Measurements from ENCODE around the gene TLN1.

TLN1 gene

GRCh38 chr9:35728041-35728971 is 3.7 kb downstream of the TLN1 start:
- H3K4me1 Mint-ChIP-seq (ENCODE audit: low read depth) = peaks cover 5% of the 10 kb centered on the region
- no peak overlapping the region for H3K27ac Mint-ChIP-seq
- peaks cover 28% of the 10 kb centered on the region for H3K36me3 Mint-ChIP-seq (ENCODE audit: low read depth)
- H3K9me3 Mint-ChIP-seq = no peaks in the 10 kb centered on the region
- no peak overlapping the region for H3K4me3 Mint-ChIP-seq
- H3K27me3 Mint-ChIP-seq = no peaks in the 10 kb centered on the region

GRCh38 chr9:35727676-35728040 is 4.3 kb downstream of the TLN1 start:
- H3K36me3 Mint-ChIP-seq (ENCODE audit: low read depth) = peaks cover 30% of the 10 kb centered on the region
- no peak overlapping the region for H3K4me3 Mint-ChIP-seq
- no peaks in the 10 kb centered on the region for H3K4me1 Mint-ChIP-seq (ENCODE audit: low read depth)
- H3K9me3 Mint-ChIP-seq = no peaks in the 10 kb centered on the region
- no peak overlapping the region for H3K27ac Mint-ChIP-seq
- no peaks in the 10 kb centered on the region for H3K27me3 Mint-ChIP-seq

- Mint-ChIP-seq H3K9me3 (no peaks in the 10 kb centered on the region), H3K36me3 (ENCODE audit: low read depth) (peaks cover 35% of the 10 kb centered on the region), H3K27me3 (no peaks in the 10 kb centered on the region), H3K27ac (peak overlapping the region; percentile 69), H3K4me1 (ENCODE audit: low read depth) (no peaks in the 10 kb centered on the region), H3K4me3 (peak overlapping the region; percentile 67)
Measured at GRCh38 chr9:35726931-35727330, 5.1 kb downstream of the TLN1 start.

- Mint-ChIP-seq H3K9me3 (no peaks in the 10 kb centered on the region), H3K4me1 (ENCODE audit: low read depth) (no peaks in the 10 kb centered on the region), H3K27ac (no peak overlapping the region), H3K27me3 (no peaks in the 10 kb centered on the region), H3K36me3 (ENCODE audit: low read depth) (peaks cover 51% of the 10 kb centered on the region), H3K4me3 (no peak overlapping the region)
Measured at GRCh38 chr9:35725362-35725761, 6.6 kb downstream of the TLN1 start.

- Mint-ChIP-seq H3K4me1 (ENCODE audit: low read depth) (no peaks in the 10 kb centered on the region), H3K9me3 (no peaks in the 10 kb centered on the region), H3K36me3 (ENCODE audit: low read depth) (peaks cover 64% of the 10 kb centered on the region), H3K27me3 (no peaks in the 10 kb centered on the region), H3K27ac (no peak overlapping the region), H3K4me3 (no peak overlapping the region)
Measured at GRCh38 chr9:35723908-35724307, 8.1 kb downstream of the TLN1 start.

GRCh38 chr9:35723426-35723825 is 8.6 kb downstream of the TLN1 start:
- H3K4me1 Mint-ChIP-seq (ENCODE audit: low read depth) = no peaks in the 10 kb centered on the region
- H3K27ac Mint-ChIP-seq = no peak overlapping the region
- no peak overlapping the region for H3K4me3 Mint-ChIP-seq
- H3K36me3 Mint-ChIP-seq (ENCODE audit: low read depth) = peaks cover 66% of the 10 kb centered on the region
- no peaks in the 10 kb centered on the region for H3K27me3 Mint-ChIP-seq
- no peaks in the 10 kb centered on the region for H3K9me3 Mint-ChIP-seq

- Mint-ChIP-seq H3K4me3 (no peak overlapping the region), H3K27ac (no peak overlapping the region), H3K9me3 (no peaks in the 10 kb centered on the region)
Measured at GRCh38 chr9:35719546-35719945, 12.4 kb downstream of the TLN1 start.

GRCh38 chr9:35718721-35719511 is 13.1 kb downstream of the TLN1 start:
- Mint-ChIP-seq H3K27me3 (no peaks in the 10 kb centered on the region), H3K36me3 (ENCODE audit: low read depth) (peaks cover 85% of the 10 kb centered on the region), H3K27ac (no peak overlapping the region), H3K4me1 (ENCODE audit: low read depth) (no peaks in the 10 kb centered on the region), H3K9me3 (no peaks in the 10 kb centered on the region), H3K4me3 (no peak overlapping the region)

More at GRCh38 chr9:35719546-35719945, 12.4 kb downstream of the TLN1 start:
- Mint-ChIP-seq H3K36me3 (ENCODE audit: low read depth) (peaks cover 85% of the 10 kb centered on the region), H3K27me3 (no peaks in the 10 kb centered on the region), H3K4me1 (ENCODE audit: low read depth) (no peaks in the 10 kb centered on the region)

GRCh38 chr9:35717132-35717870 is 14.7 kb downstream of the TLN1 start:
- no peak overlapping the region for H3K27ac Mint-ChIP-seq
- no peaks in the 10 kb centered on the region for H3K27me3 Mint-ChIP-seq
- no peak overlapping the region for H3K4me3 Mint-ChIP-seq
- peaks cover 89% of the 10 kb centered on the region for H3K36me3 Mint-ChIP-seq (ENCODE audit: low read depth)
- no peaks in the 10 kb centered on the region for H3K4me1 Mint-ChIP-seq (ENCODE audit: low read depth)
- H3K9me3 Mint-ChIP-seq = no peaks in the 10 kb centered on the region

- no peaks in the 10 kb centered on the region for H3K4me1 Mint-ChIP-seq (ENCODE audit: low read depth)
- H3K27me3 Mint-ChIP-seq = no peaks in the 10 kb centered on the region
Measured at GRCh38 chr9:35716230-35716629, 15.8 kb downstream of the TLN1 start.

GRCh38 chr9:35714579-35715252 is 17.3 kb downstream of the TLN1 start:
- Mint-ChIP-seq H3K9me3 (no peaks in the 10 kb centered on the region), H3K36me3 (ENCODE audit: low read depth) (peaks cover 84% of the 10 kb centered on the region), H3K4me3 (no peak overlapping the region), H3K4me1 (ENCODE audit: low read depth) (no peaks in the 10 kb centered on the region), H3K27me3 (no peaks in the 10 kb centered on the region), H3K27ac (no peak overlapping the region)

More at GRCh38 chr9:35716230-35716629, 15.8 kb downstream of the TLN1 start:
- H3K27ac Mint-ChIP-seq = no peak overlapping the region
- peaks cover 86% of the 10 kb centered on the region for H3K36me3 Mint-ChIP-seq (ENCODE audit: low read depth)
- no peak overlapping the region for H3K4me3 Mint-ChIP-seq
- H3K9me3 Mint-ChIP-seq = no peaks in the 10 kb centered on the region

- Mint-ChIP-seq H3K36me3 (ENCODE audit: low read depth) (peaks cover 81% of the 10 kb centered on the region), H3K27ac (no peak overlapping the region), H3K4me3 (no peak overlapping the region), H3K27me3 (no peaks in the 10 kb centered on the region), H3K4me1 (ENCODE audit: low read depth) (no peaks in the 10 kb centered on the region), H3K9me3 (no peaks in the 10 kb centered on the region)
Measured at GRCh38 chr9:35714123-35714522, 17.9 kb downstream of the TLN1 start.

- H3K4me1 Mint-ChIP-seq (ENCODE audit: low read depth) = no peaks in the 10 kb centered on the region
- no peaks in the 10 kb centered on the region for H3K27me3 Mint-ChIP-seq
- peak overlapping the region; percentile 31 for H3K27ac Mint-ChIP-seq
- H3K9me3 Mint-ChIP-seq = no peaks in the 10 kb centered on the region
- no peak overlapping the region for H3K4me3 Mint-ChIP-seq
- H3K36me3 Mint-ChIP-seq (ENCODE audit: low read depth) = peaks cover 83% of the 10 kb centered on the region
Measured at GRCh38 chr9:35713578-35713977, 18.4 kb downstream of the TLN1 start.

- no peaks in the 10 kb centered on the region for H3K27me3 Mint-ChIP-seq
- H3K4me1 Mint-ChIP-seq (ENCODE audit: low read depth) = no peaks in the 10 kb centered on the region
- no peaks in the 10 kb centered on the region for H3K9me3 Mint-ChIP-seq
- H3K27ac Mint-ChIP-seq = no peak overlapping the region
- peaks cover 83% of the 10 kb centered on the region for H3K36me3 Mint-ChIP-seq (ENCODE audit: low read depth)
- no peak overlapping the region for H3K4me3 Mint-ChIP-seq
Measured at GRCh38 chr9:35712762-35713400, 19.1 kb downstream of the TLN1 start.

All from stimulated activated naive CD8-positive, alpha-beta T cell treated with anti-CD3 and anti-CD28 coated beads, Interleukin-15, Interleukin-2, amounts not matched to agents 100 ng/mL and 50 ng/mL, for 24 hours (primary cell).